Activated T-cell treated with anti-CD3 and anti-CD28 coated beads, Interleukin-2, amount 50 U/mL, for 4 hours (primary cell): Measurements from ENCODE around the gene PRDX2. TPM values are rescaled to one million over a fixed set of nuclear protein-coding genes. Genes with fewer than 3 reads are reported as not detected.
"Not testable (repeated sequence)": the region's sequence is repeated elsewhere in the genome, so short reads cannot be mapped to it uniquely, and the experiment has no call there.

Experiments
- ATAC-seq, 2 donors: fragments of 200-7000 bp; cut with Tn5 transposase; one replicate each; pipeline ENCODE4 v1.10.0; 2021
- DNase-seq: peaks from one replicate; pipeline ENCODE4 v3.0.0-alpha.2; 2020
- H3K27me3 Mint-ChIP-seq: one replicate; pipeline ENCODE4 v1.8.0; 2021; ENCODE audit warnings: low read depth, mixed read lengths
- H3K36me3 Mint-ChIP-seq: one replicate; pipeline ENCODE4 v1.8.0; 2022; ENCODE audit warnings: mixed read lengths; ENCODE audit not compliant: insufficient read depth
- H3K4me1 Mint-ChIP-seq: one replicate; pipeline ENCODE4 v1.8.0; 2021; ENCODE audit warnings: low read depth, mixed read lengths
- H3K4me3 Mint-ChIP-seq: one replicate; pipeline ENCODE4 v1.8.0; 2021; ENCODE audit warnings: mild to moderate bottlenecking, moderate library complexity, mixed read lengths
- H3K9me3 Mint-ChIP-seq: one replicate; pipeline ENCODE4 v1.8.0; 2021; ENCODE audit warnings: mixed read lengths
- total RNA-seq, 3 donors: library from RNA; stranded (reverse); gene quantifications; one replicate each; pipeline ENCODE4 v1.2.1, GENCODE V29; 2021

PRDX2 gene
- total RNA-seq, 3 donors from 2014 or later: 185 to 224 (median 211) TPM

GRCh38 chr19:12800923-12801465 lies 606 bp downstream of the PRDX2 start:
- Mint-ChIP-seq H3K36me3 (no peaks in the 10 kb centered on the region), H3K27me3 (no peaks in the 10 kb centered on the region), H3K4me3 (peak overlapping the region; percentile 86), H3K9me3 (no peaks in the 10 kb centered on the region), H3K4me1 (peaks cover 29% of the 10 kb centered on the region)
- ATAC-seq (peak; percentile 44 to 47), DNase-seq (no peak)

GRCh38 chr19:12800466-12800770 lies 1.2 kb downstream of the PRDX2 start:
- H3K4me1 Mint-ChIP-seq: peaks cover 32% of the 10 kb centered on the region
- no peaks in the 10 kb centered on the region for H3K9me3 Mint-ChIP-seq
- DNase-seq: no peak
- no peaks in the 10 kb centered on the region for H3K27me3 Mint-ChIP-seq
- ATAC-seq: no peak
- peak overlapping the region; percentile 86 for H3K4me3 Mint-ChIP-seq
- H3K36me3 Mint-ChIP-seq: no peaks in the 10 kb centered on the region

DNA sequence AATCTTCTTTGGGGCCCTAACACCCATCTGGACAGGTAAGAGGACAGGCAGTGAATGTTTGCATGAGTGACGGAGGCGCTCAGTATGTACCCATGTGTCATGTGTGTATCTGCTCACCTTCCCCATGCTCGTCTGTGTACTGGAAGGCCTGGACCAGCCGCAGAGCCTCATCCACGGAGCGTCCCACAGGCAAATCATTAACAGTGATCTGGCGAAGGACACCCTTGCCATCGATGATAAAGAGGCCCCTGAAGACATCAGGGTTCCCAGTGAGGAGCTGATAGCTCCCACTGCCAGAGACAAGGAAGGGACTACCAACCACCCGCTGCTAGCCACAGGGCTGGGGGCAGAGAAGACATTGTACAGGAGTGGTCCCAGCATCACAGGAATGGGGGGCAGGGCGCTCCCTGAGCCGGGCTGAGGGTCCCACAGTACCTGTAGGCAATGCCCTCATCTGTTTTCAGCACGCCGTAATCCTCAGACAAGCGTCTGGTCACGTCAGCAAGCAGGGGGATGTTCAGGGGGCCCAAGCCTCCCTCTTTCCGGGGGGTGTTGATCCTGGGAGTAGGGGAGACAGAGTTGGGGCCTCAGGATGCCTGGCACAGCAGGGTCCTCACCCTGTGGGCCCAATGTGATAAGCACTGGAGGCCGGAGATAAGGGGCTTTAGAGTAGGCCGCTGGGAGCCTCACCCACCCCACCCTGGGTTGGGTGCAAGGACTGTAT lies 1.7 kb downstream of the PRDX2 start:
- no peak for DNase-seq

GRCh38 chr19:12797607-12798006 lies 4.0 kb downstream of the PRDX2 start:
- not testable (repeated sequence) for ATAC-seq, H3K4me3 Mint-ChIP-seq, H3K36me3 Mint-ChIP-seq, H3K27me3 Mint-ChIP-seq, DNase-seq, H3K9me3 Mint-ChIP-seq
- peaks cover 43% of the 10 kb centered on the region for H3K4me1 Mint-ChIP-seq

More for the DNA sequence above, 1.7 kb downstream of the PRDX2 start:
- Mint-ChIP-seq H3K9me3 (no peaks in the 10 kb centered on the region), H3K27me3 (no peaks in the 10 kb centered on the region), H3K36me3 (no peaks in the 10 kb centered on the region), H3K4me3 (peak overlapping the region; percentile 86), H3K4me1 (peaks cover 35% of the 10 kb centered on the region)
- no peak for ATAC-seq

DNA sequence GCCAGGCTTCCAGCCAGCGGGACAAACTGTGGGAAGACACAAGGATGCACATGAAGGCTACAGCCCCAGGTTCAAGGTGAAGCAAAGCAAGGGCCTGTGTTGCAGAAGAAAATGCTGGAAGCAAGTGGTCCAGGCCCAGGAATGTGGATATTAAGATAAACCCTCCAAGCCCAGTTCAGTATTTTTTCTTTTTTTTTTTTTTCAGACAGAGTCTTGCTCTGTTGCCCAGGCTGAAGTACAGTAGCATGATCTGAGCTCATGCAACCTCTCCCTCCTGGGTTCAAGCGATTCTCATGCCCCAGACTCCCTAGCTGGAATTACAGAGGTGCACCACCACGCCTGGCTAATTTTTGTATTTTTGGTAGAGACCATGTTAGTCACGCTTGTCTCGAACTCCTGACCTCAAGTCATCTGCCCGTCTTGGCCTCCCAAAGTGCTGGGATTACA lies 4.4 kb downstream of the PRDX2 start:
- no peak for ATAC-seq
- no peaks in the 10 kb centered on the region for H3K27me3 Mint-ChIP-seq
- no peaks in the 10 kb centered on the region for H3K9me3 Mint-ChIP-seq
- peaks cover 2% of the 10 kb centered on the region for H3K36me3 Mint-ChIP-seq
- H3K4me3 Mint-ChIP-seq: no peak overlapping the region
- H3K4me1 Mint-ChIP-seq: peaks cover 39% of the 10 kb centered on the region
- no peak for DNase-seq

DNA sequence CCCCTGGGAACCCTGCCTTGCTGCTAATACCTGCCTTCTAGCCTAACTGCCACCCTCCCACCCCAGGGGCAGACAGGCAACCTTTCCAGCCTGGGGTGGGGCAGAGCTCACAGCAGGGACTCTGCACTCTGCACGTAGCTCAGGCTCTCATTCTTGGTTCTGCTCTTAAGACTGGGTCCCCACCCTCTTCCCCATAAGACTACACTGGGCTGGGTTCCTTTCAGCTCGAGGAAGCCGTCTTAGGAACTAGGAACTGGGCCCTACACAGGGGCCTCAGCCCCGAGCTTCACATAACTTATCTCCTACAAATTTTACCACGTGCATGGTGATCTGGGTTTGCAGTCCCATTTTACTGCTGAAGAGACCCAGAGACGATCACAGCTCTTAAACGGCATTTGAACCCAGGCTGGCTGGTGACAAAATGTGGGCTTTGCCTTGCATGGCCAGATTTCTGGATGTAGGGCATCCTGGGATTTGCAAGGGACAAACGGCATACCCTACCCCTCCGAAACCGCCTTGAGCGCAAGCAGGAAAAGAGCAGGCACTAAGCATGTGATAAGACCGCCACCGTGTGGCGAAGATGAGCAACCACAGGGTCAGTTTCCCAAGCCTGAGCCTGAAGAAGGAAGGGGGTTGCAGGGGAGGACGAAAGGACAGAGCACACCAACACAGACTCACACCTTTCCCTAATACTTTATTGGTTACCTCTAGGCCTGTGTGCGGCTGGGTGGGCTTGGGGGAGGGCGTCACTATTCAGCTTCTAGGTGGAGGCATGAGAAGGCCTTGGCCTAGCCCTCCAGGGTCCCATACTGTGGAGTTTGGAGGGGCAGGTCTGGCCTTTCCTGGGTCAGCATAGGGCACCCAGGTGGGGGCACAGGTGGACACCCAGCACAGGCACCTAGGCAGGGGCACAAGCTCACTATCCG lies 5.2 kb downstream of the PRDX2 start:
- DNase-seq (peak; percentile 72), ATAC-seq (peak in 1 of 2 donors; percentile 9)
- Mint-ChIP-seq H3K9me3 (no peaks in the 10 kb centered on the region), H3K4me1 (peaks cover 37% of the 10 kb centered on the region), H3K27me3 (no peaks in the 10 kb centered on the region), H3K36me3 (peaks cover 5% of the 10 kb centered on the region), H3K4me3 (peak overlapping the region; percentile 78)

DNA sequence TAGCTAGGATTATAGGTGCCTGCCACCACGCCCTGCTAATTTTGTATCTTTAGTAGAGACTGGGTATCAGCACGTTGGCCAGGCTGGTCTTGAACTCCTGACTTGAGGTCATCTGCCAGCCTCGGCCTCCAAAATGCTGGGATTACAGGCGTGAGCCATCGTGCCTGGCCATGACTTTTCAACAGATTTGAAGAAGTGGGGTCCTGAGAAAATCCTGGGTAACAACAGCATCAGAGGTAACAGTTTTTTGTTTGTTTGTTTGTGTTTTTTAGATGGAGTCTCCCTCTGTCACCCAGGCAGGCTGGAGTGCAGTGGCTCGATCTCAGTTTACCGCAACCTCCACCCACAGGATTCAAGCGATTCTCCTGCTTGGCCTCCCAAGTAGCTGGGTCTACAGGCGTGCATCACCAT lies 6.6 kb downstream of the PRDX2 start:
- Mint-ChIP-seq H3K9me3 (no peaks in the 10 kb centered on the region), H3K27me3 (no peaks in the 10 kb centered on the region), H3K4me3 (peak overlapping the region; percentile 78), H3K4me1 (peaks cover 33% of the 10 kb centered on the region), H3K36me3 (peaks cover 5% of the 10 kb centered on the region)
- DNase-seq: no peak
- ATAC-seq: no peak

DNA sequence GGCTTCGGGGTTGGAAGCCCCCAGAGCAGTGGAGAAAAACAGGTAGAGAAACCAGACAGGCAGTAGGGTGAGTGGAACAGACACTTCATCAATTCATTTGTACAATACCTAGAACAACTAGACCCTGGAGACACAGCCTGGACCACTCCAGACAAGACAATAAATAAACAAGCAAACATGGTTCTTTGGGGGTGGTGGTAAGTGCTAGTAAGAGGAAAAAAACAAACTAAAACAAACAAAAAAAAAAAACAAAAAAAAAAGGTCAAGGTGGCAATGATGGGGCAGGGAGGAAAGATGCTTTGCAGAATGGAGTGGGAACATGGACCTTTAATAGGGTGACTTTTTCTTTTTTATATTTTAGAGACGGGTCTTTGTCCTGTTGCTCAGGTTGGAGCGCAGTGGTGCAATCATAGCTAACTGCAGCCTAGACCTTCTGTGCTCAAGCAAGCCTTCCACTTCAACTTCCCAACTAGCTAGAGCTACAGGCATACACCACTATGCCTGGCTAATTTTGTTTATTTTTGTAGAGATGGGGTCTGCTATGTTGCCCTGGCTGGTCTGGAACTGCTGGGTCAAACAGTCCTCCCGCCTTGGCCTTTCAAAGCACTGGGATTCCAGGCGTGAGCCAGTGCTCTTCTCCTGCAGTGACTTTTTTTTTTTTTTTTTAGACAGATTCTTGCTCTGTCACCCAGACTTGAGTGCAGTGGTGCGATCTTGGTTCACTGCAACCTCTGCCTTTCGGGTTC lies 7.2 kb downstream of the PRDX2 start:
- no peaks in the 10 kb centered on the region for H3K27me3 Mint-ChIP-seq
- peak overlapping the region; percentile 78 for H3K4me3 Mint-ChIP-seq
- DNase-seq: no peak
- H3K9me3 Mint-ChIP-seq: no peaks in the 10 kb centered on the region
- ATAC-seq: peak in 1 of 2 donors; percentile 0
- peaks cover 33% of the 10 kb centered on the region for H3K4me1 Mint-ChIP-seq
- peaks cover 5% of the 10 kb centered on the region for H3K36me3 Mint-ChIP-seq

GRCh38 chr19:12793290-12794195 lies 8.1 kb downstream of the PRDX2 start:
- peak; percentile 33 to 37 for ATAC-seq

DNA sequence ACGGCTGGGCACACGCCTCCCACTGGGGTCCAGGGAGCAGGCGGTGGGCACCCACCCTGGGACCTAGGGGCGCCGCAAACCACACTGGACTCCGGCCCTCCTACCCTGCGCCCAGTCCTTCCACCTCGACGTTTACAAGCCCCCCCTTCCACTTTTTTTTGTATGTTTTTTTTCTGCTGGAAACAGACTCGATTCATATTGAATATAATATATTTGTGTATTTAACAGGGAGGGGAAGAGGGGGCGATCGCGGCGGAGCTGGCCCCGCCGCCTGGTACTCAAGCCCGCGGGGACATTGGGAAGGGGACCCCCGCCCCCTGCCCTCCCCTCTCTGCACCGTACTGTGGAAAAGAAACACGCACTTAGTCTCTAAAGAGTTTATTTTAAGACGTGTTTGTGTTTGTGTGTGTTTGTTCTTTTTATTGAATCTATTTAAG lies 8.7 kb downstream of the PRDX2 start:
- DNase-seq (no peak), ATAC-seq (no peak)
- H3K4me1 Mint-ChIP-seq: peaks cover 47% of the 10 kb centered on the region
- H3K9me3 Mint-ChIP-seq: no peaks in the 10 kb centered on the region
- no peaks in the 10 kb centered on the region for H3K27me3 Mint-ChIP-seq
- H3K4me3 Mint-ChIP-seq: peak overlapping the region; percentile 97
- peaks cover 5% of the 10 kb centered on the region for H3K36me3 Mint-ChIP-seq

More at GRCh38 chr19:12793290-12794195, 8.1 kb downstream of the PRDX2 start:
- H3K27me3 Mint-ChIP-seq: no peaks in the 10 kb centered on the region
- H3K4me3 Mint-ChIP-seq: peak overlapping the region; percentile 97
- DNase-seq: peak; percentile 94
- H3K9me3 Mint-ChIP-seq: no peaks in the 10 kb centered on the region
- H3K36me3 Mint-ChIP-seq: peaks cover 5% of the 10 kb centered on the region
- H3K4me1 Mint-ChIP-seq: peaks cover 41% of the 10 kb centered on the region

GRCh38 chr19:12792051-12792852 lies 9.3 kb downstream of the PRDX2 start:
- peaks cover 47% of the 10 kb centered on the region for H3K4me1 Mint-ChIP-seq
- peak; percentile 68 for DNase-seq
- no peaks in the 10 kb centered on the region for H3K27me3 Mint-ChIP-seq
- no peak for ATAC-seq
- peak overlapping the region; percentile 97 for H3K4me3 Mint-ChIP-seq
- peaks cover 5% of the 10 kb centered on the region for H3K36me3 Mint-ChIP-seq
- H3K9me3 Mint-ChIP-seq: no peaks in the 10 kb centered on the region

DNA sequence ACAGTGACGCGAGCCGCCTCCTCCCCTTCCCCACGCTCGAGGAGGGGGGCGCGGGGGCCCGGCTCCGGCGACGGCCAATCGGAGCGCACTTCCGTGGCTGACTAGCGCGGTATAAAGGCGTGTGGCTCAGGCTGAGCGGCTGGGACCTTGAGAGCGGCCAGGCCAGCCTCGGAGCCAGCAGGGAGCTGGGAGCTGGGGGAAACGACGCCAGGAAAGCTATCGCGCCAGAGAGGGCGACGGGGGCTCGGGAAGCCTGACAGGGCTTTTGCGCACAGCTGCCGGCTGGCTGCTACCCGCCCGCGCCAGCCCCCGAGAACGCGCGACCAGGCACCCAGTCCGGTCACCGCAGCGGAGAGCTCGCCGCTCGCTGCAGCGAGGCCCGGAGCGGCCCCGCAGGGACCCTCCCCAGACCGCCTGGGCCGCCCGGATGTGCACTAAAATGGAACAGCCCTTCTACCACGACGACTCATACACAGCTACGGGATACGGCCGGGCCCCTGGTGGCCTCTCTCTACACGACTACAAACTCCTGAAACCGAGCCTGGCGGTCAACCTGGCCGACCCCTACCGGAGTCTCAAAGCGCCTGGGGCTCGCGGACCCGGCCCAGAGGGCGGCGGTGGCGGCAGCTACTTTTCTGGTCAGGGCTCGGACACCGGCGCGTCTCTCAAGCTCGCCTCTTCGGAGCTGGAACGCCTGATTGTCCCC lies 10.1 kb downstream of the PRDX2 start, which contains the start of gene JUNB:
TSS of gene JUNB (plus strand) at position 142 of the 706 bp plus-strand sequence. CDS start at position 428, 286 bp downstream.
- peak within 1 kb of the TSS; percentile 97 for H3K4me3 Mint-ChIP-seq
- peak; percentile 98 for DNase-seq
- H3K9me3 Mint-ChIP-seq: no peaks in the 10 kb centered on the region

More for the DNA sequence above, 10.1 kb downstream of the PRDX2 start, which contains the start of gene JUNB:
- H3K27me3 Mint-ChIP-seq: no peaks in the 10 kb centered on the region
- peak; percentile 49 to 54 for ATAC-seq
- peaks cover 48% of the 10 kb centered on the region for H3K4me1 Mint-ChIP-seq
- peaks cover 5% of the 10 kb centered on the region for H3K36me3 Mint-ChIP-seq
